HEK293 (cell line): ENCODE measurements around the gene CFAP69.

Experiments used
- KLF1 ChIP-seq: fragments of 450-650 bp; formaldehyde crosslinking; IDR thresholded peaks from 2 replicates; pipeline ENCODE4 v1.5.1; 2016; ENCODE audit warnings: missing biosample characterization, missing genetic modification characterization
- KLF10 ChIP-seq: fragments of 450-650 bp; IDR thresholded peaks from 2 replicates; pipeline ENCODE4 v1.5.1; 2018; ENCODE audit warnings: missing biosample characterization, mild to moderate bottlenecking, missing genetic modification characterization
- PRDM1 ChIP-seq: fragments of 450-650 bp; formaldehyde crosslinking; IDR thresholded peaks from 2 replicates; pipeline ENCODE4; 2016; ENCODE audit warnings: missing biosample characterization, missing genetic modification characterization
- ZBTB17 ChIP-seq: fragments of 450-650 bp; formaldehyde crosslinking; IDR thresholded peaks from 2 replicates; pipeline ENCODE4 v1.5.1; 2016; ENCODE audit warnings: missing biosample characterization, missing genetic modification characterization
- ZNF660 ChIP-seq: fragments of 450-650 bp; IDR thresholded peaks from 2 replicates; pipeline ENCODE4 v1.5.1; 2018; ENCODE audit warnings: missing biosample characterization, mild to moderate bottlenecking, missing genetic modification characterization
- ZSCAN16 ChIP-seq: fragments of 450-650 bp; formaldehyde crosslinking; IDR thresholded peaks from 2 replicates; pipeline ENCODE4 v1.5.1; 2016; ENCODE audit warnings: missing biosample characterization, missing genetic modification characterization
- TF ChIP-seq, protein P1 (sequence below): fragments of 450-650 bp; formaldehyde crosslinking; IDR thresholded peaks from 2 replicates; pipeline ENCODE4 v1.5.1; 2016; ENCODE audit warnings: missing biosample characterization, missing genetic modification characterization
- TF ChIP-seq, protein P2 (sequence below): fragments of 450-650 bp; formaldehyde crosslinking; IDR thresholded peaks from 2 replicates; pipeline ENCODE4 v1.5.1; 2016; ENCODE audit warnings: missing biosample characterization, missing genetic modification characterization

DNA sequence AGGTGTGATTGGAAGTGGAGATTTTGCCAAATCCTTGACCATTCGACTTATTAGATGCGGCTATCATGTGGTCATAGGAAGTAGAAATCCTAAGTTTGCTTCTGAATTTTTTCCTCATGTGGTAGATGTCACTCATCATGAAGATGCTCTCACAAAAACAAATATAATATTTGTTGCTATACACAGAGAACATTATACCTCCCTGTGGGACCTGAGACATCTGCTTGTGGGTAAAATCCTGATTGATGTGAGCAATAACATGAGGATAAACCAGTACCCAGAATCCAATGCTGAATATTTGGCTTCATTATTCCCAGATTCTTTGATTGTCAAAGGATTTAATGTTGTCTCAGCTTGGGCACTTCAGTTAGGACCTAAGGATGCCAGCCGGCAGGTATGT lies 19.8 kb upstream of the CFAP69 start:
- TF ChIP-seq, protein P1, sequence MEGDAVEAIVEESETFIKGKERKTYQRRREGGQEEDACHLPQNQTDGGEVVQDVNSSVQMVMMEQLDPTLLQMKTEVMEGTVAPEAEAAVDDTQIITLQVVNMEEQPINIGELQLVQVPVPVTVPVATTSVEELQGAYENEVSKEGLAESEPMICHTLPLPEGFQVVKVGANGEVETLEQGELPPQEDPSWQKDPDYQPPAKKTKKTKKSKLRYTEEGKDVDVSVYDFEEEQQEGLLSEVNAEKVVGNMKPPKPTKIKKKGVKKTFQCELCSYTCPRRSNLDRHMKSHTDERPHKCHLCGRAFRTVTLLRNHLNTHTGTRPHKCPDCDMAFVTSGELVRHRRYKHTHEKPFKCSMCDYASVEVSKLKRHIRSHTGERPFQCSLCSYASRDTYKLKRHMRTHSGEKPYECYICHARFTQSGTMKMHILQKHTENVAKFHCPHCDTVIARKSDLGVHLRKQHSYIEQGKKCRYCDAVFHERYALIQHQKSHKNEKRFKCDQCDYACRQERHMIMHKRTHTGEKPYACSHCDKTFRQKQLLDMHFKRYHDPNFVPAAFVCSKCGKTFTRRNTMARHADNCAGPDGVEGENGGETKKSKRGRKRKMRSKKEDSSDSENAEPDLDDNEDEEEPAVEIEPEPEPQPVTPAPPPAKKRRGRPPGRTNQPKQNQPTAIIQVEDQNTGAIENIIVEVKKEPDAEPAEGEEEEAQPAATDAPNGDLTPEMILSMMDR (tag by site-specific recombination): no peak
- TF ChIP-seq ZBTB17 (tag by site-specific recombination) (no peak), KLF1 (tag by site-specific recombination) (no peak), PRDM1 (tag by site-specific recombination) (no peak), ZNF660 (tag by site-specific recombination) (no peak), ZSCAN16 (tag by site-specific recombination) (no peak), KLF10 (no peak)
- TF ChIP-seq, protein P2, sequence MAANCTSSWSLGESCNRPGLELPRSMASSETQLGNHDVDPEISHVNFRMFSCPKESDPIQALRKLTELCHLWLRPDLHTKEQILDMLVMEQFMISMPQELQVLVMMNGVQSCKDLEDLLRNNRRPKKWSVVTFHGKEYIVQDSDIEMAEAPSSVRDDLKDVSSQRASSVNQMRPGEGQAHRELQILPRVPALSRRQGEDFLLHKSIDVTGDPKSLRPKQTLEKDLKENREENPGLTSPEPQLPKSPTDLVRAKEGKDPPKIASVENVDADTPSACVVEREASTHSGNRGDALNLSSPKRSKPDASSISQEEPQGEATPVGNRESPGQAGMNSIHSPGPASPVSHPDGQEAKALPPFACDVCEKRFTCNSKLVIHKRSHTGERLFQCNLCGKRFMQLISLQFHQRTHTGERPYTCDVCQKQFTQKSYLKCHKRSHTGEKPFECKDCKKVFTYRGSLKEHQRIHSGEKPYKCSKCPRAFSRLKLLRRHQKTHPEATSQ (tag by site-specific recombination): no peak
